ENCODE measurements around the gene PPP1R15B. TPM values are rescaled to one million over a fixed set of nuclear protein-coding genes. Genes with fewer than 3 reads are reported as not detected.

Gene PPP1R15B
- total and polyA plus RNA-seq, 12 donors, result 6.8 to 58.9 (median 41.8) TPM

DNA sequence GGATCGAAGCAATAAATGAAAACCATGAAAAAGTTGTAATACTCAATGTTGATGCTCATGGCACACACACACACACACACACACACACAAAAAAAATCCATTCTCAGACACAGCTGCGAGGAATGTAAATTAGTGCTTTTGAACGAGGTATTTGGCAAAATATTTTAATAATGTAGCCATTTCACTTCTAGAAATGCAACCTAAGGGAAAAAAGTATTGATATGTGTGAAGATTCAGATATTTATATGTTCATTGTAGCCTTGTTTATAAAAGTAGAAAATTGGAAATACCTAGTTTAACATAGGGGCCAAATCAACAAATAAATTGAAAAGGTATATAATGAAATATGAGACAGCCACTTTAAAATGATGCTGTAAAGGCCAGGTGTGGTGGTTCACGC is 55.7 kb downstream of the PPP1R15B start:
- H3K27ac ChIP-seq, result no peak overlapping the region
- H3K4me1 ChIP-seq (replicated peaks in 1 of 2), result peaks cover 0 to 4% of the 10 kb centered on the region in 2 donors
- no peaks in the 10 kb centered on the region for H3K36me3 ChIP-seq (replicated peaks in 1 of 2)
- WGBS, 4 donors, result 79 to 88% (median 85%) methylated on average over 4 of the region's 4 CpGs
- no peaks in the 10 kb centered on the region for H3K27me3 ChIP-seq
- H3K4me3 ChIP-seq, result no peak overlapping the region
- no peak for DNase-seq
- no peaks in the 10 kb centered on the region for H3K9me3 ChIP-seq (replicated peaks in 1 of 3)
- TF ChIP-seq POLR2A (IDR thresholded peaks at IDR 0.05) (no peak), CTCF (IDR thresholded peaks at IDR 0.05) (no peak)
- intact Hi-C loops (cut with DNase I), result no loop called here

GRCh38 chr1:204354579-204354978 is 57.0 kb downstream of the PPP1R15B start:
- H3K9me3 ChIP-seq (replicated peaks in 1 of 3), result no peaks in the 10 kb centered on the region
- no peaks in the 10 kb centered on the region for H3K27me3 ChIP-seq
- no peak for DNase-seq
- intact Hi-C loops (cut with DNase I), result no loop called here
- H3K36me3 ChIP-seq (replicated peaks in 1 of 2), result no peaks in the 10 kb centered on the region
- TF ChIP-seq POLR2A (IDR thresholded peaks at IDR 0.05) (no peak), CTCF (IDR thresholded peaks at IDR 0.05) (no peak)
- no peak overlapping the region for H3K4me3 ChIP-seq
- WGBS, 4 donors, result 69 to 82% (median 74%) methylated on average over 6 of the region's 6 CpGs
- H3K27ac ChIP-seq, result no peak overlapping the region
- H3K4me1 ChIP-seq (replicated peaks in 1 of 2), result peaks cover 0 to 14% of the 10 kb centered on the region in 2 donors

Small RNA genes lying within 50 kb of the gene (small RNA-seq; reads per million reads assigned to genes)
- gene AL606489.2, result 0 reads per million in 2 donors

Other genes starting within 250 kb of the PPP1R15B start
- gene REN, start 245.5 kb downstream of the PPP1R15B start, total RNA-seq, result 1 to 10 TPM in 2 of 9 donors, under 1 TPM in 4, not detected in 3; 0.33 to 3.4 (median 0.95) TPM
- gene REN, start 245.5 kb downstream of the PPP1R15B start, polyA plus RNA-seq, result 1 to 10 TPM in 1 of 3 donors, under 1 TPM in 2; 0.24 to 3.6 (median 0.80) TPM
- gene KISS1, start 215.3 kb downstream of the PPP1R15B start, total RNA-seq, result under 1 TPM in 1 of 9 donors, not detected in 8; 0.50 TPM
- under 1 TPM in 1 of 3 donors, not detected in 2; 0.34 TPM for gene KISS1, start 215.3 kb downstream of the PPP1R15B start, polyA plus RNA-seq
- gene GOLT1A, start 197.8 kb downstream of the PPP1R15B start, total RNA-seq, result under 1 TPM in 1 of 9 donors, not detected in 8; 0.32 TPM
- gene GOLT1A, start 197.8 kb downstream of the PPP1R15B start, polyA plus RNA-seq, result under 1 TPM in 2 of 3 donors, not detected in 1; 0.17 to 0.31 TPM
- gene PLEKHA6, start 51.9 kb downstream of the PPP1R15B start, total RNA-seq, result 10 to 100 TPM in 1 of 9 donors, 1 to 10 TPM in 8; 2.2 to 13.8 (median 5.5) TPM
- 10 to 100 TPM in 1 of 3 donors, 1 to 10 TPM in 2; 3.0 to 12.8 (median 3.6) TPM for gene PLEKHA6, start 51.9 kb downstream of the PPP1R15B start, polyA plus RNA-seq
- 10 to 100 TPM in 7 of 9 donors, 1 to 10 TPM in 2; 3.5 to 22.9 (median 16.0) TPM for gene PIK3C2B, start 83.0 kb upstream of the PPP1R15B start, total RNA-seq
- gene PIK3C2B, start 83.0 kb upstream of the PPP1R15B start, polyA plus RNA-seq, result 10 to 100 TPM in 1 of 3 donors, 1 to 10 TPM in 2; 2.3 to 16.5 (median 2.8) TPM
- 10 to 100 TPM; 11.3 to 77.4 (median 47.1) TPM for gene MDM4, start 104.6 kb upstream of the PPP1R15B start, total RNA-seq
- gene MDM4, start 104.6 kb upstream of the PPP1R15B start, polyA plus RNA-seq, result 10 to 100 TPM; 13.0 to 24.3 (median 15.9) TPM